Measurements from ENCODE around the gene GALNT10. TPM values are rescaled to one million over a fixed set of nuclear protein-coding genes. Genes with fewer than 3 reads are reported as not detected.

GALNT10 gene
- total RNA-seq, 1 experiment from 2014 or later = 68.2 TPM

DNA sequence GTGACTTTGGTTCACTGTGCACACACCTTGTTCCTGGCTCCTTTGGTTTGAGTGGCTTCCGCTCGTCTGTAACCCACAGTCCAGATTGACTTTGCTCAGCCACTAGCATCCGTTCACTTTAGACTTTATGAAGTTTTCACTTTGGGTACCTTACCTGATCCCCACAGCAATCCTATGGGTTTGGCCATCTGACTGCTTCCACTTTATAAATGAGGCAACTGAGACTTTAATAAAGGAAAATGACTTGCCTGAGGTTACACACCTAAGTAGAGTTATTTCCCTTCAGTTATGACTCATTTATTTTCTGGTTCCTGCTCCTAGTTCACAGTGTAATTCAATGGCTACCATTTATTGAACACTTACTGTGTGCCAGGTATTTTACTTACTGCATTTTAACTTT lies 161.0 kb downstream of the GALNT10 start:
- no TSS peak for BruUV-seq (replicated peaks)
- no peaks in the 10 kb centered on the region for H3K9me3 Mint-ChIP-seq (ENCODE audit: low read depth, unreplicated experiment)
- H3K27me3 Mint-ChIP-seq (ENCODE audit: unreplicated experiment) = no peaks in the 10 kb centered on the region
- intact Hi-C loops (cut with micrococcal nuclease; ENCODE audit: unreplicated experiment) = no loop called here
- peaks cover 21% of the 10 kb centered on the region for H3K4me1 Mint-ChIP-seq (ENCODE audit: low read depth, unreplicated experiment)
- no peak for DNase-seq
- H3K36me3 Mint-ChIP-seq (ENCODE audit: insufficient read depth, unreplicated experiment) = no peaks in the 10 kb centered on the region
- H3K27ac Mint-ChIP-seq (ENCODE audit: unreplicated experiment) = no peak overlapping the region
- CTCF ChIA-PET = no interaction called here
- no peak overlapping the region for H3K4me3 Mint-ChIP-seq (ENCODE audit: low read depth, unreplicated experiment)
- TF ChIP-seq, protein P1, sequence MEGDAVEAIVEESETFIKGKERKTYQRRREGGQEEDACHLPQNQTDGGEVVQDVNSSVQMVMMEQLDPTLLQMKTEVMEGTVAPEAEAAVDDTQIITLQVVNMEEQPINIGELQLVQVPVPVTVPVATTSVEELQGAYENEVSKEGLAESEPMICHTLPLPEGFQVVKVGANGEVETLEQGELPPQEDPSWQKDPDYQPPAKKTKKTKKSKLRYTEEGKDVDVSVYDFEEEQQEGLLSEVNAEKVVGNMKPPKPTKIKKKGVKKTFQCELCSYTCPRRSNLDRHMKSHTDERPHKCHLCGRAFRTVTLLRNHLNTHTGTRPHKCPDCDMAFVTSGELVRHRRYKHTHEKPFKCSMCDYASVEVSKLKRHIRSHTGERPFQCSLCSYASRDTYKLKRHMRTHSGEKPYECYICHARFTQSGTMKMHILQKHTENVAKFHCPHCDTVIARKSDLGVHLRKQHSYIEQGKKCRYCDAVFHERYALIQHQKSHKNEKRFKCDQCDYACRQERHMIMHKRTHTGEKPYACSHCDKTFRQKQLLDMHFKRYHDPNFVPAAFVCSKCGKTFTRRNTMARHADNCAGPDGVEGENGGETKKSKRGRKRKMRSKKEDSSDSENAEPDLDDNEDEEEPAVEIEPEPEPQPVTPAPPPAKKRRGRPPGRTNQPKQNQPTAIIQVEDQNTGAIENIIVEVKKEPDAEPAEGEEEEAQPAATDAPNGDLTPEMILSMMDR (IDR thresholded peaks at IDR 0.05; ENCODE audit: unreplicated experiment) = no peak

DNA sequence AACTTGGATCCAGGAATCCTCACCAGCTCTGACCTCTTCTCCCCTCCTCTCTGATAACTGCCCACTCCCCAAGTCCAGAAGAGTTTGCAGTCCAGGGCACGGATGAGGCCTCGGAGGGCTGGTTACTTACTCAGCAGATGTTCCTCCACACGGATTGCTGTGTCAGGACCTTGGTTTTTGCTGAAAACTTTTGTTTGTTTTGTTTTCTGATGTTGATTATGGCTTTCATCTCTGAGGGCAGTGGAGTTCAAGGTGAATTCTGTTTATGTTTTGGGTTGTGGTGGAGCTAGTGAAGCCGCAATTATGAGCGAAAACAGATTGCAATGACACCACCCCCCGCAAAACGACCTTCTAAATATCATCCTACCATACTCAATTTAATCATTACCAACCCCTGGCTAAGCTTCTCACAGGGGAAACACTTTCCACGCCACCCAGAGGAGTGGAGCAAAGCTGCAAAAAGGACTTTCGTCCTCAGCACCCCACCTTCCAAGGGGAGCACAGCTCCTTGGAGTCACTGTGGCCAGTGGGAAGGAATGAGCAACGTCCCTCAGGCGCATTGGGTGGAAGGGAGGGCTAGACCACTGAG lies 162.5 kb downstream of the GALNT10 start:
- Mint-ChIP-seq H3K4me1 (ENCODE audit: low read depth, unreplicated experiment) (peaks cover 26% of the 10 kb centered on the region), H3K4me3 (ENCODE audit: low read depth, unreplicated experiment) (no peak overlapping the region), H3K9me3 (ENCODE audit: low read depth, unreplicated experiment) (no peaks in the 10 kb centered on the region), H3K27ac (ENCODE audit: unreplicated experiment) (no peak overlapping the region), H3K27me3 (ENCODE audit: unreplicated experiment) (no peaks in the 10 kb centered on the region), H3K36me3 (ENCODE audit: insufficient read depth, unreplicated experiment) (no peaks in the 10 kb centered on the region)
- no TSS peak for BruUV-seq (replicated peaks)
- CTCF ChIA-PET = no interaction called here
- TF ChIP-seq, protein P1 (IDR thresholded peaks at IDR 0.05; ENCODE audit: unreplicated experiment) = no peak
- no peak for DNase-seq
- intact Hi-C loops (cut with micrococcal nuclease; ENCODE audit: unreplicated experiment) = no loop called here

DNA sequence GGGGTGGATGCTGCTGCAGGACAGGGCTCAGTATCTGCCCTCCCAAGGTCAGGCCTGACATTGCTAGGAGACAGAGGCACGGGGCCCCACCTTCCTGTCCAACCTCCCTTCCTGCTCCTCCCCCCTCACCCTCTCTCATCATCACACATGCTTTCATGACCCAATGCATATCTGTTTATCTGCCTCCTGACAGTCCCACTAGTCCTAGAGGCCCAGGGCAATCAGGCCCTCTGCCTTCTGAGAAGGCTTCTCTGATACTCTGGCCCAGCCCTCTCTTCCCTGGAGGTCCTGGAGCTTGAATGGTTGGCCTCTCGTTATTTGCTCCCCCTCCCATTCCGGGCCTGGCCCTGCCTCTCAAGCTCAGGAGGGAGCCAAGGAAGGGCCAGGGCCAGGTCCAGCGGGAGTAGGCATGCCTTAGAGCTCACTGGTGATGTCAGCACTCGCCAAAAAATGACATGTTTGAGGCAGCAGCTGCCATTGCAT lies 164.6 kb downstream of the GALNT10 start:
- H3K9me3 Mint-ChIP-seq (ENCODE audit: low read depth, unreplicated experiment) = no peaks in the 10 kb centered on the region
- no peak for DNase-seq
- H3K4me3 Mint-ChIP-seq (ENCODE audit: low read depth, unreplicated experiment) = no peak overlapping the region
- intact Hi-C loops (cut with micrococcal nuclease; ENCODE audit: unreplicated experiment) = no loop called here
- TF ChIP-seq, protein P1 (IDR thresholded peaks at IDR 0.05; ENCODE audit: unreplicated experiment) = no peak
- no TSS peak for BruUV-seq (replicated peaks)
- peaks cover 26% of the 10 kb centered on the region for H3K4me1 Mint-ChIP-seq (ENCODE audit: low read depth, unreplicated experiment)
- H3K27ac Mint-ChIP-seq (ENCODE audit: unreplicated experiment) = no peak overlapping the region
- H3K27me3 Mint-ChIP-seq (ENCODE audit: unreplicated experiment) = no peaks in the 10 kb centered on the region
- CTCF ChIA-PET = no interaction called here
- no peaks in the 10 kb centered on the region for H3K36me3 Mint-ChIP-seq (ENCODE audit: insufficient read depth, unreplicated experiment)

DNA sequence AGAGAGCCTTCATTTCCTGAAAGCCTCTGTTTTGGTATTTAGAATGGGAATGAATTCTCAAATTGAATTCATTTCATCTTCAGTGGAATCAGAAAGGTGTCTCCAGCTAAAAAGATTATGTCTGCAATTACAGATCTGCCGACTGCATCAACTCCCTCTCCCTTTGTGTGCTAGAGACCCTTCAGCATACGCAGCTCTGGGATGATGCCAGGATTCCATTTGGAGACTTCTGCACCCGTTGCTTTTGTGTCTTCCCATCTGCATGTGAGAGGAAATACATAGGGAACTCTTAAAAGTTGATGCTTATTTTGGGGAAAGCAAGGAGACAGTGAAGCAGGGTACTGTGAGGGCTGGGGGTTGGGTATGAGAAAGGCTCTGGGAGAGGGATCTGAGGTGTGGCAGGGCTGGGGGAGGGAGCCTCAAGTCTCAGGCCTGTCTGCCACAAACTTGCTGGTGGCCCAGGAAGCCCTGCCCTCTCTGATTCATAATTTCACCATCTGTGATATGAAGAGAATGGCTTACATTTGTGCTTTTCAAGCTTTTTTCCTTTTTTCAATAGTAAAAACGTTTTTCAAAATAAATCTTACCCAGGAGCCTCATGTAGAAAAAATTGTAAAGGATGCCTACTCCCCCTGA lies 165.6 kb downstream of the GALNT10 start:
- no peak overlapping the region for H3K27ac Mint-ChIP-seq (ENCODE audit: unreplicated experiment)
- H3K36me3 Mint-ChIP-seq (ENCODE audit: insufficient read depth, unreplicated experiment) = no peaks in the 10 kb centered on the region
- peak overlapping the region; percentile 8 for H3K4me3 Mint-ChIP-seq (ENCODE audit: low read depth, unreplicated experiment)
- no peaks in the 10 kb centered on the region for H3K9me3 Mint-ChIP-seq (ENCODE audit: low read depth, unreplicated experiment)
- peak; percentile 27 for DNase-seq
- BruUV-seq (replicated peaks) = no TSS peak
- TF ChIP-seq, protein P1 (IDR thresholded peaks at IDR 0.05; ENCODE audit: unreplicated experiment) = no peak
- intact Hi-C loops (cut with micrococcal nuclease; ENCODE audit: unreplicated experiment) = no loop called here
- H3K27me3 Mint-ChIP-seq (ENCODE audit: unreplicated experiment) = no peaks in the 10 kb centered on the region
- CTCF ChIA-PET = no interaction called here
- H3K4me1 Mint-ChIP-seq (ENCODE audit: low read depth, unreplicated experiment) = peaks cover 26% of the 10 kb centered on the region
